KMS-11 (cell line): ENCODE measurements around the gene SLC28A3.

ENCODE experiments used
- H2AFZ ChIP-seq: fragments of 200-600 bp; sonication (generic); 2 replicates; pipeline ENCODE4 v1.6.1; 2016; ENCODE audit warnings: antibody characterized with exemption, mixed run types, low read depth
- H3K27ac ChIP-seq: fragments of 200-600 bp; sonication (generic); 2 replicates; pipeline ENCODE4 v1.6.1; 2016; ENCODE audit warnings: mild to moderate bottlenecking, mixed run types
- H3K27me3 ChIP-seq: fragments of 200-600 bp; sonication (generic); 2 replicates; pipeline ENCODE4 v1.6.1; 2017; ENCODE audit warnings: mild to moderate bottlenecking, low read depth, mixed run types, moderate library complexity; ENCODE audit not compliant: insufficient read depth
- H3K36me3 ChIP-seq: fragments of 200-600 bp; sonication (generic); 2 replicates; pipeline ENCODE4 v1.6.1; 2017; ENCODE audit warnings: mild to moderate bottlenecking, mixed run types; ENCODE audit not compliant: insufficient read depth
- H3K4me1 ChIP-seq: fragments of 200-600 bp; sonication (generic); 2 replicates; pipeline ENCODE4 v1.6.1; 2016; ENCODE audit warnings: mild to moderate bottlenecking, low read depth, mixed run types; ENCODE audit not compliant: poor library complexity, severe bottlenecking
- H3K4me2 ChIP-seq: fragments of 200-600 bp; sonication (generic); 2 replicates; pipeline ENCODE4 v1.7.0; 2016; ENCODE audit warnings: mild to moderate bottlenecking, mixed run types
- H3K4me3 ChIP-seq: fragments of 200-600 bp; sonication (generic); IDR thresholded peaks from 2 replicates; pipeline ENCODE4 v1.6.1; 2017; ENCODE audit warnings: low read depth, low read length, mixed read lengths; ENCODE audit not compliant: insufficient read depth
- H3K79me2 ChIP-seq: fragments of 200-600 bp; sonication (generic); 2 replicates; pipeline ENCODE4 v1.6.1; 2016; ENCODE audit warnings: low read depth, mixed run types; ENCODE audit not compliant: insufficient read depth
- H3K9ac ChIP-seq: fragments of 200-600 bp; sonication (generic); 2 replicates; pipeline ENCODE4 v1.6.1; 2016; ENCODE audit warnings: mild to moderate bottlenecking, mixed run types
- H4K20me1 ChIP-seq: fragments of 200-600 bp; sonication (generic); 2 replicates; pipeline ENCODE4 v1.6.1; 2016; ENCODE audit warnings: mild to moderate bottlenecking, mixed run types; ENCODE audit not compliant: insufficient read depth
- CTCF ChIP-seq: fragments of 200-600 bp; sonication (generic); conservative IDR thresholded peaks from 2 replicates; pipeline ENCODE4 v1.6.1; 2017; ENCODE audit warnings: low read depth, mild to moderate bottlenecking, antibody characterized with exemption, low read length, moderate library complexity, mixed read lengths

SLC28A3 gene

DNA sequence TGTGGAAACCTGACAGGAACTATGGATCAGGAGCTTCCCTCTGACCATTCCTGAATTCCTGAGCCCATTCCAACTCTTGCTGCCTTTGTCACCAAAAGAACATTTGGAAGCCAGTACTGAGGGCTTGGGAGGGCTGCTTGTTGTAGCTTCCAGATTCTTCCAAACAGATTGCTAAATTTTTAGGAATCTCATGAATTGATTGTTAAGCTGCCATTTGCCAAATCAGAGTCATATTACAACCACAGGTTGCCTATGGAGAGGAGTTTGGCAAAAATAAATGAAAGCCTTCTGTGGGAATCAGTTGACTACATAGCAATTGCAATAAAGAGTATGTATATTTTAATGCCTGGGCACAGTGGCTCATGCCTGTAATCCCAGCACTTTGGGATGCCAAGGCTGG lies 39.2 kb upstream of the SLC28A3 start:
- H3K27me3 ChIP-seq, result no peaks in the 10 kb centered on the region
- no peaks in the 10 kb centered on the region for H3K79me2 ChIP-seq
- H3K9ac ChIP-seq, result no peak overlapping the region
- H3K4me2 ChIP-seq, result no peak overlapping the region
- H3K4me3 ChIP-seq, result no peak overlapping the region
- H3K36me3 ChIP-seq, result no peaks in the 10 kb centered on the region
- H3K4me1 ChIP-seq, result no peaks in the 10 kb centered on the region
- H2AFZ ChIP-seq, result no peak overlapping the region
- TF ChIP-seq CTCF, result no peak
- H4K20me1 ChIP-seq, result no peaks in the 10 kb centered on the region
- no peak overlapping the region for H3K27ac ChIP-seq

GRCh38 chr9:84375954-84376353 lies 35.4 kb upstream of the SLC28A3 start:
- H3K9ac ChIP-seq, result no peak overlapping the region
- no peak overlapping the region for H2AFZ ChIP-seq
- H3K4me1 ChIP-seq, result no peaks in the 10 kb centered on the region
- no peak overlapping the region for H3K27ac ChIP-seq
- no peak overlapping the region for H3K4me2 ChIP-seq
- H4K20me1 ChIP-seq, result no peaks in the 10 kb centered on the region
- H3K4me3 ChIP-seq, result no peak overlapping the region
- no peaks in the 10 kb centered on the region for H3K27me3 ChIP-seq
- H3K36me3 ChIP-seq, result no peaks in the 10 kb centered on the region
- no peaks in the 10 kb centered on the region for H3K79me2 ChIP-seq
- TF ChIP-seq CTCF, result no peak

DNA sequence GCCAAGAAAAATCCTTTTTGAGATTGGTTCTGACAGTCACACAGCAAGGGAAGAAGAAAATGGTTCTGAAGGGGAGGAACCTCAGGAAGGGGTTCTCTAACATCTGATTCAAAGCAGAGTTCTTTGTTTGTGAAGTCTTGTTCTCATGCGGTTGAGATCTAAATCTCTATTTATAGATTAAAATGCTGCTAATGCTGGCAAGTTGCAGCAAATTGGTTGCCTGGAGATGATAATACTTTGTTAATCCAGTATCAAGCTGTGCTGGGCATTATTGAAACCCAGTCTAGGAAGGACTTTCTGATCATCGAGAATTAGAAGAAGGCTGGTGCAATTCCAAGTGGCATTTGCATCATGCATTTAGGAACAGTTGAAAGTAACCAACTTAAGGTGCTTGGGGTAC lies 34.0 kb upstream of the SLC28A3 start:
- no peak overlapping the region for H2AFZ ChIP-seq
- no peaks in the 10 kb centered on the region for H3K36me3 ChIP-seq
- TF ChIP-seq CTCF, result no peak

DNA sequence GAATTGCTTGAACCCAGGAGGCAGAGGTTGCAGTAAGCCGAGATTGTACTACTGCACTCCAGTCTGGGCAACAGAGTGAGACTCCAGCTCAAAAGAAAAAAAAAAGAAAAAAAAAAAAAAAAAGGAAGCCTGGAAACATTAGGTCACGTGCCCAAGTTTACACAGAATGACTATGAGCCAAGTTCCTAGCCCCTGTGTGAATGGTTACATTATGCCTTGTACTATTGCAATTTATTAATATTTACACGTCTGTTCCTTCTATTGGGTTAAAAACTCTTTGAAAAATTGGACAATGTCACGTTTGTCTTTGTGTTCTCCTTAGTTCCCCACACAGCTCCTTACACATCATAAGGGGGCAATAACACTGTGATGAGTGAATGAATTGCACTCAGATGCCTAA lies 33.5 kb upstream of the SLC28A3 start:
- no peak for TF ChIP-seq CTCF

More for the DNA sequence above, 34.0 kb upstream of the SLC28A3 start:
- no peak overlapping the region for H3K9ac ChIP-seq
- no peaks in the 10 kb centered on the region for H3K79me2 ChIP-seq
- H3K4me3 ChIP-seq, result no peak overlapping the region
- H3K27me3 ChIP-seq, result no peaks in the 10 kb centered on the region
- no peaks in the 10 kb centered on the region for H4K20me1 ChIP-seq
- no peak overlapping the region for H3K4me2 ChIP-seq
- H3K27ac ChIP-seq, result no peak overlapping the region
- no peaks in the 10 kb centered on the region for H3K4me1 ChIP-seq

More for the DNA sequence above, 33.5 kb upstream of the SLC28A3 start:
- H3K4me2 ChIP-seq, result no peak overlapping the region
- no peaks in the 10 kb centered on the region for H3K36me3 ChIP-seq
- H2AFZ ChIP-seq, result no peak overlapping the region
- no peak overlapping the region for H3K27ac ChIP-seq
- H3K27me3 ChIP-seq, result no peaks in the 10 kb centered on the region
- H3K9ac ChIP-seq, result no peak overlapping the region
- H3K79me2 ChIP-seq, result no peaks in the 10 kb centered on the region
- no peaks in the 10 kb centered on the region for H3K4me1 ChIP-seq
- H3K4me3 ChIP-seq, result no peak overlapping the region
- no peaks in the 10 kb centered on the region for H4K20me1 ChIP-seq
